Middle frontal gyrus (tissue), 1 donor: ENCODE data around the gene PLD2.

ENCODE experiments used
- DNase-seq: peaks from one replicate; pipeline ENCODE4 v3.0.0-alpha.2; 2015; ENCODE audit warnings: low spot score; ENCODE audit errors: extremely low spot score

PLD2 gene

DNA sequence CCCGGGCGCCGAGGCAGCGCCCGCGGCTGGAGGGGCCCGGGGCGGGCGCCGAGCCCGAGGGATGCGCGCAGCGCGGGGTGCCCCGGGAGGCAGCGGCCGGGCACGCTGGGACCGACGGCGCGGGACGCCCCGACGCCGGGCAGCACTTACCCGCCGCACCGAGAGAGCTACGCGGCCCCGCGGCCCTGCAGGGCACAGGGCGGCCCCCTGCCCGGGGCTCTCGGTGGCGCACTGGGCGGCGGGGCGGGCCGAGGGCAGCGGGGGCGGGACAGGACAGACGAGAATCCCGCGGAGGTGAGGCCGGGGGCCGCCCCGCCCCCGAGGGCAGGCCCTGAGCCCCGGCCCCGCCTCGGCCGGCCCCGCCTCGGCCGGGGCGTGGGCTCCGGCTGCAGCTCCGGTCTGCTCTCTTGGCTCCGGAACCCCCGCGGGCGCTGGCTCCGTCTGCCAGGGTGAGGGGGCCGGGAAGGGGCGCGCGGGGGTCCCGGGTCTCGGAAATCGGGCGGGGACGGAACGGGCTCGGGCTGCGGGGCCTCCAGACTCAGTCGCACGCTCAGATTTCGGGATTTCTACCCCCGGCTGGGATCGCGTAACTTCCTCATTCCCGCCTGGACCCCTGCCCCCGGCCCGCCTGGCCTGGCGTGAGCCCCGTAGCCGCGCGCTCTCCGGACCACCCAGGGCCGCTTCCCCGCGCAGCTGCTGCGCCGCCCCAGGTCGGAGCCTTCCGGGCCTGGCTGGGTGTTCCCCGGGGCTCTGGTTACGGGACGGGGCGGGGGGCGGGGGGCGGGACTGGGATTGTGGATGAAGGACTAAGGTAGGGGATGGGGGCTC, at the start of gene PLD2:
PLD2 (plus strand) TSS at position 376 of the 828 bp plus-strand sequence. CDS start 621 bp downstream, outside the sequence.
- DNase-seq = peak; percentile 20

DNA sequence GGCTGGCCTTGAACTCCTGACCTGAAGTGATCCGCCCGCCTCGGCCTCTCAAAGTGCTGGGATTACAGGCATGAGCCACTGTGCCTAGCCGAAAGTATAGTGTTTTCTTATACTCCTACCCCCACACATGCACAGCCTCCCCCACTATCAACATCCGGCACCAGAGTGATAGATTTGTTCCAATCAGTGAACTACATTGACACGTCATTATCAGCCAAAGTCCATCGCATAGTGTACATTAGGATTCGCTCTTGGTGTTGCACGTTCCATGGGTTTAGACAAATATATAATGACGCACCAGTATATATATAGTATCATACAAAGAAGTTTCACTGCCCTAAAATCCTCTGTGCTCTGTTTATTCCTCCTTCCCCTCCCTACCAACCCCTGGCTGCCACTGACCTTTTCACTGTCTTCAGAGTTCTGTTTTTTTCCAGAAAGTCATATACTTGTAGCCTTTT, 47.1 kb upstream of the PLD2 start:
- DNase-seq = no peak

- no peak for DNase-seq
Observed at GRCh38 chr17:4764595-4764994, 42.4 kb upstream of the PLD2 start.

- DNase-seq = no peak
Observed at GRCh38 chr17:4766201-4766600, 40.8 kb upstream of the PLD2 start.

DNA sequence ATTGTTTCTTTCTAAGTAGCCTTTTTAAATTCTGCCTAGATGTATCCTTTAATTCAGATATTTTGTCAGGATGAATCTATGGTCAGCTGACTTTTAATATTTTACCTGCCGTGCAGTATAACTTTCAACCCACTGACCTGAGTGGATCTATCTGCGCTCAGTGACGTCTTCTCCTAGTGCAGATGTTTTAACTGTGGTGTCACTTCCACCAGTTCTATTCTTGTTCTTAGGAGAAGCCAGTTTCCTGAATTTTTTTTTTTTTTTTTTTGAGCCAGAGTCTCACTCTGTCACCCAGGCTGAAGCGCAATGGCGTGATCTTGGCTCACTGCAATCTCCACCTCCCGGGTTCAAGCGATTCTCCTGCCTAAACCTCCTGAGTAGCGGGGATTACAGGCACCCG, 40.2 kb upstream of the PLD2 start:
- DNase-seq = no peak

GRCh38 chr17:4768298-4768697, 38.7 kb upstream of the PLD2 start:
- no peak for DNase-seq

GRCh38 chr17:4769628-4770027, 37.3 kb upstream of the PLD2 start:
- DNase-seq = no peak

- DNase-seq = no peak
Observed at GRCh38 chr17:4771519-4772234, 35.3 kb upstream of the PLD2 start, which contains the start of gene TM4SF5. Gene TM4SF5, plus strand, starts transcription at chr17:4771886. Its CDS starts 37 bp downstream, at chr17:4771923.

DNA sequence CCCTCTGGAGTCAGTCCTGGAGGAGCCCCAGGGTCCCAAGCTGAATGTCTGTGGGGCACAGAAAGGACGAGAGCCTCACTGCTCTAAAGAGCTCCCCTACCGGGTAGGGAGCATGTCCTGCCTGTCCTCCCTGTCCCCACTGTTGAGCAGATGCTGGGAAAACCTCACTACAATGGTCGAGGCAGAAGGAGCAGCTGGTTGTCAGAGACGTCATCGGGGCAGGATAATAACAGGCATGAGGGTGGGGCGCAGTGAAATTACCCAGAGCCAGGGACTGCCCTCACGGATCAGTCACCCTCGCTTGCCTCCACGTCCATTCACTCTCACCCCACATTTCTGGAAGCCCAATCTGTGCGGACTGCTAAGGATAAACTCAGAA, 34.7 kb upstream of the PLD2 start:
- DNase-seq = no peak

DNA sequence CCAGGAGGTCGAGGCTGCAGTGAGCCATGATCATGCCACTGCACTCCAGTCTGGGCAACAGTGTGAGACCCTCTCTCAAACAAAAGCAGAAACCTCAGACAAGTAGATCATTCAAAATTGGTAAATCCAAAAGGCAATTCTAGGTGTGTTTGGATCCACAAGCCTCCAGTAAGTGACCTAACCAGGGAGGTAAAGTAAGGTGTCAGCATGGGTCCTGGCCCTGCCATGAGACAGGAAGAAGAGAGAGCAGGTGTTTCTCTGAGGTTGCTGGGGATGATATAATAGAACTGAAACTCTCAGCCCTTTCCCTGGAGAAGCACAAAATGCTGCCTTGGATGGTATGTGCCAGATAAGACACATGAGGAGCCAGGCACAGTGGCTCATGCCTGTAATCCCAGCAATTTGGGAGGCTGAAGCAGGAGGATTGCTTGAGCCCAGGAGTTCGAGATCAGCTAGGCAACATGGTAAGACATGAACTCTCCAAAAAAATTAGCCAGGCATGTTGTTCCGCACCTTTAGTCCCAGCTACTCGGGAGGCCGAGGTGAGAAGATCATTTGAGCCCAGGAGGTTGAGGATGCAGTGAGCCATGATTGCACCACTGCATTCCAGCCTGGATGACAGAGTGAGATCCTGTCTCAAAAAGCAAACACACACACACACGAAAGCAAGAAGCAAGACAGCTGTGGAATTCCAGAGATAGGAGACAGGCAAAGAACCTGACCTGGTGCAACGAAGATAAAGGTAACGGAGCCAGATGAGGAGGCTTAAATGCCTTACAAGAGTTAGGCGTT, 28.8 kb upstream of the PLD2 start:
- no peak for DNase-seq

- no peak for DNase-seq
Observed at GRCh38 chr17:4780325-4780955, 26.5 kb upstream of the PLD2 start.

- no peak for DNase-seq
Observed at GRCh38 chr17:4782652-4783051, 24.3 kb upstream of the PLD2 start.

- no peak for DNase-seq
Observed at GRCh38 chr17:4785311-4786105, 21.4 kb upstream of the PLD2 start.

DNA sequence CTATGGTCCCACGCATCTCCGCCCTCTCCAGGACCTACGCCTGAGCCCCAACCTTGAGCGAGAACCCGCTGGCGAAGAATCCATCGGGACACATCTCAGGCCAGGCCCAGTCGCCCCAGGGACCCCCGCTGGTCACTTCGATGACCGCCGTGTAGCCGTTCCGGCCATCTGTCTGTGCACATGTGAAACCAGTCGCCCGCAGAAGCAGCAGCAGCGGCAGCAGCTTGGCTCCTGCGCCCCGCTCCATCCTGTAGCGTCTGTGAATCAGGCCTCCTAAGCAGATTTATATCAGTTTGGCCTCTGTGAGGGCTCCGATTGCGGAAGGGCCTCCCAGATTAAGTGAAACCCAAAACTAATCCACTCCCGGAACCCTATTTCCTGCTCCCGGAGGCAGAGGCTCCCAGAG, 20.8 kb upstream of the PLD2 start, which contains the start of gene VMO1:
VMO1 (minus strand) TSS at position 259 of the 406 bp plus-strand sequence; CDS start at position 247, 12 bp downstream.
- no peak for DNase-seq

GRCh38 chr17:4786516-4786915, 20.4 kb upstream of the PLD2 start:
- no peak for DNase-seq

DNA sequence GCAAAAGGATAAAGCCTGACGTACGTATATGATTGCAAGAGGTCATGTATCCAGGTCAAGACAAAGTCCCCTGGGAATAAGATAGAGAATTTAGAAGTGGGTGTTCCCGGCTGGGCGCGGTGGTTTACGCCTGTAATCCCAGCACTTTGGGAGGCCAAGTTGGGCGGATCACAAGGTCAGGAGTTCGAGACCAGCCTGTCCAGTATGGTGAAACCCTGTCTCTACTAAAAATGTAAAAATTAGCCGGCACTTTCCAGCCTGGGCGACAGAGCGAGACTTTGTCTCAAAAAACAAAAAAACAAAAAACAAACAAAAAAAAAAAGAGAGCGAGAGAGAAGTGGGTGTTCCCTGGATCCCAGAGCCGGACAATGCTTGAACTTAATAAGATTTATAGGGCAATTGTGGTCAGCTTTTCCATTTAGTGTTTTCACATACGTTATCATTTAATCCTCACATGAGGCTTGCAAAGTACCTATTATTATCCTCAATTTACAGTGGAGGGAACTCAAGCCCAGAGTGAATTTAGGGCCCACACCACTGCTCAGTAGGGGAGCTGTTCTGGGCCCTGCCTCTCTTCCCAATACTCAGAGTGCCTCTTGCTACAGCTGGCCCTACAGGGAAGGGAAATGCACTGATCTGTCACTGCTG, 18.7 kb upstream of the PLD2 start:
- DNase-seq = no peak

- DNase-seq = no peak
Observed at GRCh38 chr17:4788807-4789700, 17.9 kb upstream of the PLD2 start, which contains the start of gene GLTPD2. Gene GLTPD2, plus strand, starts transcription at chr17:4788964. Its CDS starts 48 bp downstream, at chr17:4789012.

GRCh38 chr17:4789701-4789950, 17.3 kb upstream of the PLD2 start:
- no peak for DNase-seq
